H1 (cell line): Measurements from ENCODE around the gene USB1. TPM values are rescaled to one million over a fixed set of nuclear protein-coding genes. Genes with fewer than 3 reads are reported as not detected.

Experiments
- CTCF ChIA-PET: fragments of 300-600 bp; sonication (Branson Sonifier 250); formaldehyde crosslinking; loops from one replicate; lab custom pipeline; 2021; ENCODE audit not compliant: partially characterized antibody; lab: Charles Lee
- POLR2A ChIA-PET: fragments of 300-600 bp; sonication (Branson Sonifier 250); formaldehyde crosslinking; loops from one replicate; lab custom pipeline; 2021; ENCODE audit warnings: inconsistent platforms; ENCODE audit not compliant: partially characterized antibody; lab: Charles Lee
- DNase-seq, 2 experiments: peaks; one replicate each; pipeline versions ENCODE4 v3.0.0 to v3.0.0-alpha.2; 2010 to 2022; ENCODE audit warnings: low spot score in 2 of 2, low read depth in 1 of 2, mixed read lengths in 1 of 2
- FAIRE-seq: peaks from 2 replicates; lab custom pipeline; 2011; peaks lifted over from hg19 to GRCh38; lab: Jason Lieb, UNC
- H2AFZ ChIP-seq: 2 replicates; pipeline ENCODE4 v1.8.1; 2012; ENCODE audit warnings: low read length, inconsistent platforms
- H2AK5ac ChIP-seq: 2 replicates; pipeline ENCODE4 v1.6.1; 2013; ENCODE audit warnings: low read depth, low read length
- H2BK120ac ChIP-seq: replicated peaks from 2 replicates; pipeline ENCODE3; 2013; ENCODE audit warnings: low read depth, low read length, inconsistent platforms
- H2BK12ac ChIP-seq: 2 replicates; pipeline ENCODE4 v1.6.1; 2013; ENCODE audit warnings: low read depth, low read length
- H2BK15ac ChIP-seq: 2 replicates; pipeline ENCODE4 v1.6.1; 2013; ENCODE audit warnings: low read length
- H2BK20ac ChIP-seq: 2 replicates; pipeline ENCODE4 v1.6.1; 2013; ENCODE audit warnings: low read length
- H2BK5ac ChIP-seq: 2 replicates; pipeline ENCODE4 v1.6.1; 2013; ENCODE audit warnings: low read depth, low read length
- H3K14ac ChIP-seq: 2 replicates; pipeline ENCODE4 v1.6.1; 2013; ENCODE audit warnings: inconsistent platforms; ENCODE audit not compliant: insufficient read length
- H3K18ac ChIP-seq: 2 replicates; pipeline ENCODE4 v1.6.1; 2013; ENCODE audit warnings: low read length; ENCODE audit errors: extremely low read depth
- H3K23ac ChIP-seq: 2 replicates; pipeline ENCODE4 v1.6.1; 2013; ENCODE audit warnings: inconsistent platforms; ENCODE audit not compliant: insufficient read length
- H3K23me2 ChIP-seq: 2 replicates; pipeline ENCODE4 v1.6.1; 2013; ENCODE audit warnings: low read depth, low read length
- H3K27ac ChIP-seq: 2 replicates; pipeline ENCODE4 v1.6.1; 2011; ENCODE audit warnings: low read depth, low read length, inconsistent platforms
- H3K27me3 ChIP-seq, 4 experiments: replicated peaks in 1 of 4; 1 replicate in 1 of 4; 2 replicates in 3 of 4; pipeline versions ENCODE4 v1.6.1 to v1.8.1; 2011 to 2013; ENCODE audit warnings: low read length in 3 of 4, mild to moderate bottlenecking in 3 of 4, inconsistent platforms in 2 of 4, mixed read lengths in 2 of 4, moderate library complexity in 1 of 4; ENCODE audit not compliant: control insufficient read depth in 3 of 4, insufficient read depth in 3 of 4; ENCODE audit errors: extremely low read depth in 1 of 4
- H3K36me3 ChIP-seq, 4 experiments: 2 replicates each; pipeline versions ENCODE4 v1.6.1 to v1.8.1; 2011 to 2013; ENCODE audit warnings: mild to moderate bottlenecking in 4 of 4, low read length in 3 of 4, moderate library complexity in 2 of 4, control low read depth in 1 of 4, inconsistent platforms in 1 of 4; ENCODE audit not compliant: insufficient read depth in 4 of 4, control insufficient read depth in 2 of 4
- H3K4ac ChIP-seq: replicated peaks from 2 replicates; pipeline ENCODE3; 2013; ENCODE audit warnings: low read length, low read depth, mixed read lengths, inconsistent platforms; ENCODE audit not compliant: insufficient read length
- H3K4me1 ChIP-seq, 4 experiments: replicated peaks in 1 of 4; 1 replicate in 1 of 4; 2 replicates in 3 of 4; pipeline versions ENCODE4 v1.6.1 to v1.8.1; 2011 to 2013; ENCODE audit warnings: low read length in 3 of 4, inconsistent platforms in 2 of 4, mixed read lengths in 1 of 4; ENCODE audit not compliant: insufficient read depth in 4 of 4, control insufficient read depth in 3 of 4
- H3K4me2 ChIP-seq, 2 experiments: 2 replicates each; pipeline versions ENCODE4 v1.6.1 to v1.8.1; 2011 to 2013; ENCODE audit warnings: low read depth in 2 of 2, low read length in 2 of 2, control low read depth in 1 of 2, inconsistent platforms in 1 of 2, mild to moderate bottlenecking in 1 of 2; ENCODE audit not compliant: insufficient read depth in 1 of 2
- H3K4me3 ChIP-seq, 4 experiments: fragments of 200-600, 300-600 bp in 1 of 4; sonication (generic), shearing (Covaris generic), sonication (Bioruptor Twin) in 1 of 4; 2 replicates each; pipeline versions ENCODE4 v1.5.1 to v1.8.1; 2011 to 2016; ENCODE audit warnings: low read length in 4 of 4, low read depth in 3 of 4, control low read depth in 2 of 4, inconsistent platforms in 2 of 4, mild to moderate bottlenecking in 2 of 4, mixed read lengths in 1 of 4, moderate library complexity in 1 of 4; ENCODE audit not compliant: insufficient read depth in 2 of 4; ENCODE audit errors: extremely low read depth in 1 of 4
- H3K56ac ChIP-seq: replicated peaks from 2 replicates; pipeline ENCODE3; 2013; ENCODE audit warnings: low read depth, mild to moderate bottlenecking, mixed read lengths, low read length, inconsistent platforms; ENCODE audit not compliant: insufficient read length
- H3K79me1 ChIP-seq: 2 replicates; pipeline ENCODE4 v1.6.1; 2013; ENCODE audit warnings: low read depth, low read length, control low read depth
- H3K79me2 ChIP-seq, 2 experiments: 2 replicates each; pipeline versions ENCODE4 v1.6.1 to v1.8.1; 2012 to 2013; ENCODE audit warnings: low read length in 2 of 2, mild to moderate bottlenecking in 2 of 2, inconsistent platforms in 1 of 2; ENCODE audit not compliant: insufficient read depth in 2 of 2, control insufficient read depth in 1 of 2
- H3K9ac ChIP-seq, 4 experiments: replicated peaks in 1 of 4; 1 replicate in 1 of 4; 2 replicates in 3 of 4; pipeline versions ENCODE4 v1.6.1 to v1.8.1; 2011 to 2013; ENCODE audit warnings: low read depth in 3 of 4, low read length in 3 of 4, control low read depth in 2 of 4, mild to moderate bottlenecking in 2 of 4, moderate library complexity in 2 of 4, inconsistent platforms in 1 of 4; ENCODE audit errors: extremely low read depth in 1 of 4
- H3K9me3 ChIP-seq, 2 experiments: 2 replicates each; pipeline versions ENCODE4 v1.6.1 to v1.8.1; 2012 to 2013; ENCODE audit warnings: mild to moderate bottlenecking in 2 of 2, moderate library complexity in 2 of 2, control low read depth in 1 of 2, inconsistent platforms in 1 of 2, low read depth in 1 of 2, low read length in 1 of 2, mixed read lengths in 1 of 2; ENCODE audit not compliant: insufficient read depth in 2 of 2
- H4K20me1 ChIP-seq, 2 experiments: replicated peaks in 1 of 2; 2 replicates each; pipeline versions ENCODE3 to v1.8.1; 2011 to 2013; ENCODE audit warnings: inconsistent platforms in 2 of 2, low read length in 2 of 2, mild to moderate bottlenecking in 1 of 2; ENCODE audit not compliant: insufficient read depth in 2 of 2, control insufficient read depth in 1 of 2
- H4K5ac ChIP-seq: 2 replicates; pipeline ENCODE4 v1.6.1; 2013; ENCODE audit warnings: low read length, low read depth, mixed read lengths, inconsistent platforms; ENCODE audit not compliant: insufficient read length
- H4K8ac ChIP-seq: 2 replicates; pipeline ENCODE4 v1.8.0; 2013; ENCODE audit warnings: mild to moderate bottlenecking, moderate library complexity, low read length, inconsistent platforms; ENCODE audit not compliant: insufficient read depth; ENCODE audit errors: extremely low read depth
- H4K91ac ChIP-seq: replicated peaks from 2 replicates; pipeline ENCODE3; 2013; ENCODE audit warnings: low read length, mixed read lengths, inconsistent platforms; ENCODE audit not compliant: insufficient read length
- SRF ChIP-seq: IDR thresholded peaks from 2 replicates; pipeline ENCODE4 v1.6.1; 2011; ENCODE audit warnings: mild to moderate bottlenecking, low read depth, low read length, moderate library complexity
- WGBS, 2 experiments: shearing (Covaris generic) in 1 of 2; methylation state at CpG; one replicate each; pipeline versions ENCODE4 v1.1.6 to v1.1.7; 2013 to 2015; ENCODE audit warnings: low lambda C conversion rate in 2 of 2, mixed read lengths in 2 of 2, inconsistent platforms in 1 of 2, low coverage in 1 of 2, missing lambda C conversion rate in 1 of 2; ENCODE audit not compliant: insufficient replicate concordance in 2 of 2, insufficient coverage in 1 of 2, insufficient read length in 1 of 2; ENCODE audit errors: extremely low coverage in 1 of 2, missing lambda C conversion rate in 1 of 2; 5-methylcytosine and 5-hydroxymethylcytosine counted together
- polyA plus RNA-seq, 7 experiments: library from polyadenylated mRNA; depleted of rRNA in 3 of 7; stranded (reverse) in 5 of 7; unstranded in 2 of 7; fragments of >200 nt in 5 of 7; fragments of 200-250 nt in 2 of 7; gene quantifications; 1 replicate in 5 of 7; 2 replicates in 1 of 7; 4 replicates in 1 of 7; pipeline versions ENCODE4 v1.2.1 to v1.2.3, GENCODE V29; 2011 to 2013; ENCODE audit warnings: missing spikeins in 2 of 7, mixed read lengths in 2 of 7
- total RNA-seq: library from RNA; stranded (reverse); fragmentation: NEBNext Ultra II Directional; extraction: Animal tissue kit (Norgen Biotek cat#: 25700); gene quantifications from 2 replicates; pipeline ENCODE4 v1.2.1, GENCODE V29; 2021

USB1 gene
- total and polyA plus RNA-seq, 2 of the 8 experiments (the other 6 are each of a cell fraction or from before 2014, with no cell fraction given) = 65.4 to 75.9 TPM

DNA sequence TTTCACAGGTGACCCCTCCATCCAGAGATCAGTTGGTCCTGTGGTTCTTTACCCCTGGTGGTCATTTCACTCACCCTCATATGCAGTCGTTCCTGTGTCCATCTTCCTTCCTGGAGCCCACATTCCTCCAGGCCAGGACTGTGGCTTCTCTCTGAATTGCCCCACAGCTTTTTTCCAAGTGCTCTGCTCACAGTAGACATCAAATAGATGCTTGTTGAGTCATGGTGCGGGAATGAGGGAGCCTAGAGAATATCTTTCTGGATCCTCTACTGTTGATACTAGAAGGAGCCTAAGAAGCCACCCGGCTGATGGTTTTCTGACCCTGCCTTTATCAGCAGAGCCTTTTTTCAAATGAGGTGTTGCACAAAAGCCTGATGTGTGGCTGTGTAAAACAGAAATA is 10.4 kb downstream of the USB1 start:
- no peak for DNase-seq
- POLR2A ChIA-PET = interaction anchor here (1.6 kb wide), 1 partner anchor 117 kb away, joined by 6 read pairs; the partner anchor contains the start of gene CFAP20
- peaks cover 0 to 3% of the 10 kb centered on the region in 2 experiments; a peak in 1 of 4 replicates for H3K79me2 ChIP-seq
- H3K79me1 ChIP-seq = no peaks in the 10 kb centered on the region
- H2AK5ac ChIP-seq = no peak overlapping the region
- H2BK15ac ChIP-seq = no peak overlapping the region
- H4K91ac ChIP-seq = no peak overlapping the region
- H3K36me3 ChIP-seq = peaks cover 0 to 11% (median 1%) of the 10 kb centered on the region in 4 experiments; a peak in 5 of 8 replicates
- peaks cover 0 to 2% of the 10 kb centered on the region in 2 experiments for H4K20me1 ChIP-seq
- no peak overlapping the region for H3K14ac ChIP-seq
- H2AFZ ChIP-seq = no peak overlapping the region
- CTCF ChIA-PET = interaction anchor here (0.9 to 2.8 kb wide), 3 partner anchors 86 to 110 kb away, joined by 3 to 12 read pairs (median 4); no protein-coding TSS in a partner anchor
- H3K9me3 ChIP-seq = no peaks in the 10 kb centered on the region
- no peaks in the 10 kb centered on the region for H3K27me3 ChIP-seq
- no peak overlapping the region for H3K23ac ChIP-seq
- no peak overlapping the region for H3K27ac ChIP-seq
- TF ChIP-seq SRF = no peak
- TF ChIP-seq, all 59 proteins: peak for 0
- H3K4me1 ChIP-seq = peaks cover 0 to 4% (median 1%) of the 10 kb centered on the region in 4 experiments; a peak in 3 of 7 replicates
- no peak overlapping the region for H3K18ac ChIP-seq
- FAIRE-seq = no peak
- no peak overlapping the region for H3K4me3 ChIP-seq
- H4K5ac ChIP-seq = no peak overlapping the region
- no peak overlapping the region for H3K56ac ChIP-seq
- no peak overlapping the region for H2BK12ac ChIP-seq
- WGBS, 2 experiments = 89% methylated on average over 3 of the region's 3 CpGs; no CpG with 5 or more reads in 1 of the 2 experiments
- H3K9ac ChIP-seq = no peak overlapping the region
- no peak overlapping the region for H2BK120ac ChIP-seq
- H4K8ac ChIP-seq = no peak overlapping the region
- H3K23me2 ChIP-seq = no peaks in the 10 kb centered on the region
- no peak overlapping the region for H2BK20ac ChIP-seq
- H3K4me2 ChIP-seq = no peak overlapping the region
- no peak overlapping the region for H3K4ac ChIP-seq
- H2BK5ac ChIP-seq = no peak overlapping the region
